ENCODE data around the gene VIPR2. TPM values are rescaled to one million over a fixed set of nuclear protein-coding genes. Genes with fewer than 3 reads are reported as not detected.

Gene VIPR2
- total RNA-seq, 4 donors from 2014 or later: 9.3 to 16.6 (median 12.1) TPM

DNA sequence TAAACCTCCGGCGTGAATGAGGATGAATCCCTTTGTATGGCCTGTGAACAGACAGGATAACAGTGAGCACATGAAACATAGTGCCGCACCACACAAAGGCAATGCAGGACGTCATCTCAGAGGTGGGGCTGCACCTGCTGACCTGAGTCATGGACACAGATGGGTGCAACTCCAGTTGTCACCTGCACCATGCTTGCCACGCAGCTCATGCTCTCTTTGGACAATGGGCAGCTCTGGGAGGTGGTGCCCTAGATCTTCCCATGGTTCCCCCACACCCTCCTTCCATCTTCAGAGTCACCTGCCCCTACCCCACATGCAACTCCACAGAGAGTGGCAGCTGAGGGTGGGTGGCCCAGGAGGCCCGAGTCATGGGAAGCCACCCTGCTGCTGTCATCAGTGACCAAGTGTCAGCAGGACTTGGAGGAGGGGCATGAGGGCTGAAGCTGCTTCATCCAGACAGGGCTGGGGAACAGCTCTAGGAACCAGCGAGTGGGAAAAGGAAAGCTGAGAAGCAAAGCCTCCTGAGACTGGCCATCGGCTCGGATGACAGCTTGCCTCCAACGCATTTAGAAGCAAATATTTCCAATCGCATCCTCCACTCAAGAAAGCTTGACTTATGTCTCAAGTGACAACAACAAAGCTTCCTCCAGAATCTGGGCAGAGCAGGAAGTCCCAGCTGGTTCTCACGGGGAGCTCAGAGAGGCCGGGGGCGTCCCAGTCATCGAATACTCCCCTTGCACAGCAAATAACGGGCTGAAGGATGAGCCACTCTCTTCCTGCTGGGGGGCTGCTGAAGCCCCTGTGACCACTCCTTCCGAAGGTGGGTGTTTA lies 27.1 kb downstream of the VIPR2 start:
- H3K4me3 ChIP-seq: no peak overlapping the region
- WGBS: 81% methylated on average over 15 of the region's 17 CpGs
- peaks cover 0 to 22% (median 13%) of the 10 kb centered on the region in 4 donors for H3K4me1 ChIP-seq
- peaks cover 0 to 29% (median 0%) of the 10 kb centered on the region in 4 donors for H3K27me3 ChIP-seq
- H3K9me3 ChIP-seq: no peaks in the 10 kb centered on the region
- no peak overlapping the region for H3K27ac ChIP-seq (replicated peaks in 1 of 4)
- intact Hi-C loops (cut with DNase I): no loop called here
- TF ChIP-seq EP300 (IDR thresholded peaks at IDR 0.05) (no peak), POLR2AphosphoS5 (IDR thresholded peaks at IDR 0.05) (no peak), POLR2A (IDR thresholded peaks at IDR 0.05; ENCODE audit: low read depth) (no peak)
- TF ChIP-seq, protein P1, sequence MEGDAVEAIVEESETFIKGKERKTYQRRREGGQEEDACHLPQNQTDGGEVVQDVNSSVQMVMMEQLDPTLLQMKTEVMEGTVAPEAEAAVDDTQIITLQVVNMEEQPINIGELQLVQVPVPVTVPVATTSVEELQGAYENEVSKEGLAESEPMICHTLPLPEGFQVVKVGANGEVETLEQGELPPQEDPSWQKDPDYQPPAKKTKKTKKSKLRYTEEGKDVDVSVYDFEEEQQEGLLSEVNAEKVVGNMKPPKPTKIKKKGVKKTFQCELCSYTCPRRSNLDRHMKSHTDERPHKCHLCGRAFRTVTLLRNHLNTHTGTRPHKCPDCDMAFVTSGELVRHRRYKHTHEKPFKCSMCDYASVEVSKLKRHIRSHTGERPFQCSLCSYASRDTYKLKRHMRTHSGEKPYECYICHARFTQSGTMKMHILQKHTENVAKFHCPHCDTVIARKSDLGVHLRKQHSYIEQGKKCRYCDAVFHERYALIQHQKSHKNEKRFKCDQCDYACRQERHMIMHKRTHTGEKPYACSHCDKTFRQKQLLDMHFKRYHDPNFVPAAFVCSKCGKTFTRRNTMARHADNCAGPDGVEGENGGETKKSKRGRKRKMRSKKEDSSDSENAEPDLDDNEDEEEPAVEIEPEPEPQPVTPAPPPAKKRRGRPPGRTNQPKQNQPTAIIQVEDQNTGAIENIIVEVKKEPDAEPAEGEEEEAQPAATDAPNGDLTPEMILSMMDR (IDR thresholded peaks at IDR 0.05): no peak
- DNase-seq (ENCODE audit: extremely low spot score): no peak
- no peaks in the 10 kb centered on the region for H3K36me3 ChIP-seq

DNA sequence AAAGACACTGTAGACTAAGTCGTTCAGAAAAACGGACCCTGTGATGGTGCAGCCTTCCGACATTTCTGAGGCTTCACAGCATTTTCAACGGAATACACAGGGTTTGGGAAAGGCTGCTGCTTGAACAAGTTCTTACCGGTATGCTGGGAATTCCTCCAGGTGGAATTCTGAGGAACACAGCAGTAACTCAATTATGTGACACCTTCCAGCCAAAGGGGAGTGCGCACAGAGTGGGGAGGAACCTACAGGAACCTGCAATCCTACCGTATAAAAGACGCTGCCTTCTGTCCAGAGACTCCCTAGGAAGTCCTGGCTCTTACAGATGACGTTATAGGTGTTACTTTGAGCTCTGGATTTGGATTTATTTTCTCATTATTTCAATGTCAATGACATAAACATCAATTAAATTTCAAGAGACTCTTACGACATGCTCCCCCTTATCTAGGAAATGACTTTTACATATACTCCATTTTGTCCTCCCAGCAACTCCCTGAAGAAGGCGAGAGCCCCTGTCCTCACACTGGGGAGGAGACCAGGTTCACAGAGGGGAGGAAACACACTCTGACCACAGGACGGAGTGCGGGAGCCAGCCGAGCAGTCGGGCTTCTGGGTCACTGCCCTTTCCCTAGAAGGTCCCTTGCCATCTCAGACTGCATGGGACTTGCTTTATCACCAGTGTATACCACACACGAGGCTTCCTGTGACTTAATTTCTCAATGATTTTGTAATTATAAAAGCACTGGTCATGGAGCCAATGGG lies 27.9 kb downstream of the VIPR2 start:
- WGBS: 84% methylated on average over 16 of the region's 16 CpGs
- TF ChIP-seq POLR2AphosphoS5 (IDR thresholded peaks at IDR 0.05): no peak
- no peak for TF ChIP-seq POLR2A (IDR thresholded peaks at IDR 0.05; ENCODE audit: low read depth)
- no peak for TF ChIP-seq EP300 (IDR thresholded peaks at IDR 0.05)
- TF ChIP-seq, protein P1 (IDR thresholded peaks at IDR 0.05): no peak
- no peak overlapping the region for H3K27ac ChIP-seq (replicated peaks in 1 of 4)
- no peaks in the 10 kb centered on the region for H3K36me3 ChIP-seq
- no peaks in the 10 kb centered on the region for H3K9me3 ChIP-seq
- no peak for DNase-seq (ENCODE audit: extremely low spot score)
- H3K4me3 ChIP-seq: no peak overlapping the region
- H3K4me1 ChIP-seq: peaks cover 0 to 22% (median 15%) of the 10 kb centered on the region in 4 donors
- peaks cover 0 to 37% (median 0%) of the 10 kb centered on the region in 4 donors for H3K27me3 ChIP-seq
- intact Hi-C loops (cut with DNase I): no loop called here

DNA sequence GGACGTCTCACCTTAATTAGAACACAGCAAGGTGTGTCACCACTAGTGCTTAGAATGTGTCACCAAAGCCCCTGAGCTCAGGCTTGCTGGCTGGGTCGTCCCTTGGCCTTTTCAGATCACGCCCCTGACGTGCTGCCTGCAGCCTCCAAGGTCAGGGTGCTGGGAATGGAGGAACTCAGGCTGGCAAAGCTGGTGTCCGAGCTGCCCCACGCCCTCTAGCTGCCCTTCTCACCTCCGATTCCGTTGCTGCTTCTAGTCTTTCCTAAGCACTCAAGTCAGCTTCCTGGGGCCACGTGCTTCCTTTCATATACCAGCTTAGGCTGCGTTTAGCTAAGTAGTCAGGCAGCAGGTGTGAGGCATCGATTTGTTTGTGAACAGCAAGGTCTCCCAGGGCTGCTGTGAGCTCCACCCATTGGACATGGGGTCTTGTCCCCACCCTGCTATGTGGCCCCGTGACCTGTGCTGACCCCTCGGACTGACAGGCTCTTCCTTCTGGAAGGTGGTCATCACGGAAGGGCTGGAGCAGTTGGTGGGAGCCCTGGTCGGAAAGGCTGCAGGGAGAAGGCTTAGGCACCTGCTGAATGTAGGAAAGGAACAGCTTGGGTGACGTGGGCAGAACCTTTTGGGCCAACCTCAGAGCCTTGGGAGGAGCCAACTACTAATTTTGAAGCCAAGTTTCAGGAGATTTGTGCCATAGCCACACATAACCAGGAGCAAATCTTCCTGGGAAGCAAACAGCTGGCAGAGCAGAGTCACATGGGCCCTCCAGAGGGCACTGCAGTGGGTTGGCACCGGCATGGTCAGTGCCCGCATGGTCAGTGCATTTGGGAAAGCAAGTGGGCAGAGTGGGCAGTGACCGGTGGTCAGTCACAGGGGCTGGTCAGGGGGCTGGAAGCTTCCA lies 28.8 kb downstream of the VIPR2 start:
- H3K27me3 ChIP-seq: peaks cover 0 to 45% (median 0%) of the 10 kb centered on the region in 4 donors
- H3K4me1 ChIP-seq: peaks cover 0 to 22% (median 15%) of the 10 kb centered on the region in 4 donors
- no peaks in the 10 kb centered on the region for H3K36me3 ChIP-seq
- TF ChIP-seq EP300 (IDR thresholded peaks at IDR 0.05) (no peak), POLR2AphosphoS5 (IDR thresholded peaks at IDR 0.05) (no peak), POLR2A (IDR thresholded peaks at IDR 0.05; ENCODE audit: low read depth) (no peak)
- TF ChIP-seq, protein P1 (IDR thresholded peaks at IDR 0.05): no peak
- intact Hi-C loops (cut with DNase I): no loop called here
- no peaks in the 10 kb centered on the region for H3K9me3 ChIP-seq
- H3K27ac ChIP-seq (replicated peaks in 1 of 4): no peak overlapping the region
- H3K4me3 ChIP-seq: no peak overlapping the region
- no peak for DNase-seq (ENCODE audit: extremely low spot score)
- 66% methylated on average over 17 of the region's 19 CpGs for WGBS

DNA sequence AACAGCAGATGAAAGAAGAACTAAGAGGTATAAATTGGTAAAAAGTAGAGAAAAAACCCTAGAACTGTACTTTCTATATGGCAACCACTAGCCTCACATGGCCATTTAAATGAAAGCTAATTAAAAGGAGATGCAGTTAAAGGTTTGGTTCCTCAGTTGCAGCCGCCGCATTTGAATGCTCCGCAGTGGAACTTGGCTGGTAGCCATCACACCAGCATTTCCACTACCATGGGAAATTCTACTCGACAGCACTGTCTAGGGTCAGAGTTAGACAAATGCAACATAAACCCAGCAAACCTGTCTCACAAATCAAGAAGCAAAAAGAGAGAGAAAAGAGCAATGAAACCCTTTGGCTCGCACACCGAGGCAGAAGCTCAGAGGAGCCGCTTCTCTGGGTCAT lies 29.7 kb downstream of the VIPR2 start:
- H3K27me3 ChIP-seq: peaks cover 0 to 45% (median 0%) of the 10 kb centered on the region in 4 donors
- H3K27ac ChIP-seq (replicated peaks in 1 of 4): no peak overlapping the region
- 47% methylated on average over 7 of the region's 7 CpGs for WGBS
- DNase-seq (ENCODE audit: extremely low spot score): no peak
- intact Hi-C loops (cut with DNase I): no loop called here
- peaks cover 0 to 22% (median 15%) of the 10 kb centered on the region in 4 donors for H3K4me1 ChIP-seq
- TF ChIP-seq POLR2AphosphoS5 (IDR thresholded peaks at IDR 0.05) (no peak), POLR2A (IDR thresholded peaks at IDR 0.05; ENCODE audit: low read depth) (no peak), EP300 (IDR thresholded peaks at IDR 0.05) (no peak)
- TF ChIP-seq, protein P1 (IDR thresholded peaks at IDR 0.05): no peak
- H3K9me3 ChIP-seq: no peaks in the 10 kb centered on the region
- no peaks in the 10 kb centered on the region for H3K36me3 ChIP-seq
- H3K4me3 ChIP-seq: no peak overlapping the region
